Measurements from ENCODE around the gene MAML2. TPM values are rescaled to one million over a fixed set of nuclear protein-coding genes. Genes with fewer than 3 reads are reported as not detected.

Gene MAML2
- total RNA-seq, 1 experiment from 2014 or later, result 28.3 TPM

DNA sequence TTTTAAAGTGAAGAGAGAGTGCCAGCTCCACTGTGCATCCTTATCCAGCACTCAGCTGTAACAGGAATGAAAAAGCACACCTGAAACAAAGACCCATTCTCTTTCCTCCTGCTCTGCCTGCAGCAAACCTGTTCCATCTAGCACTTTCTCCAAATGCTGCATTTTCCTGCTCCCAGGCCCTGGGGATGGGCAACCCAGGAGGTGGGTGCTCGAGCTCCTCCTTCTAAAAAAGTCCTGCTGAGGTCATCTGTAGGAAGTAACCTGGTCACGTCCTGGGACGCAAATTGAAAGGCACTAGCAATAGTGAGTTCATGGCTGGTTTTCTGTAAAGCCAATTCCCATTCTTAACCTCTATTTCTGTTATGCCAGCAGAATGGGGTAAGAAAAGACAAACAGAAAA lies 173.7 kb downstream of the MAML2 start:
- Histone ChIP-seq H3K27me3 (ENCODE audit: insufficient read depth, low read depth) (no peaks in the 10 kb centered on the region), H3K27ac (peak overlapping the region; percentile 86), H3K4me2 (peak overlapping the region; percentile 52), H3K4me1 (replicated peaks; ENCODE audit: insufficient read depth) (peaks cover 34% of the 10 kb centered on the region), H3K9me3 (ENCODE audit: insufficient read depth, low read depth) (no peaks in the 10 kb centered on the region), H2AFZ (no peak overlapping the region), H3K79me2 (ENCODE audit: low read depth) (peaks cover 79% of the 10 kb centered on the region), H3K4me3 (no peak overlapping the region), H3K36me3 (ENCODE audit: low read depth) (0 out of 2 replicates have a peak, but pooled peaks cover 3% of the 10 kb centered on the region), H3K9me2 (ENCODE audit: insufficient read depth) (no peaks in the 10 kb centered on the region), H3F3A (ENCODE audit: insufficient read depth, low read depth) (peaks cover 20% of the 10 kb centered on the region), H4K20me1 (ENCODE audit: insufficient read depth) (no peaks in the 10 kb centered on the region)
- ChIA-PET CTCF (no interaction called here), POLR2A (ENCODE audit: unreplicated experiment) (interaction anchor here (0.6 kb wide), 1 partner anchor 90 kb away, joined by 3 read pairs; no protein-coding TSS in a partner anchor)
- no TSS peak for BruUV-seq (replicated peaks)
- intact Hi-C loops (cut with micrococcal nuclease; ENCODE audit: unreplicated experiment), result no loop called here
- TF ChIP-seq CTCF (conservative IDR thresholded peaks at IDR 0.05) (no peak), EZH2 (IDR thresholded peaks at IDR 0.05; ENCODE audit: low read depth) (no peak)
- peak in 1 of 2 experiments; percentile 46 for DNase-seq

DNA sequence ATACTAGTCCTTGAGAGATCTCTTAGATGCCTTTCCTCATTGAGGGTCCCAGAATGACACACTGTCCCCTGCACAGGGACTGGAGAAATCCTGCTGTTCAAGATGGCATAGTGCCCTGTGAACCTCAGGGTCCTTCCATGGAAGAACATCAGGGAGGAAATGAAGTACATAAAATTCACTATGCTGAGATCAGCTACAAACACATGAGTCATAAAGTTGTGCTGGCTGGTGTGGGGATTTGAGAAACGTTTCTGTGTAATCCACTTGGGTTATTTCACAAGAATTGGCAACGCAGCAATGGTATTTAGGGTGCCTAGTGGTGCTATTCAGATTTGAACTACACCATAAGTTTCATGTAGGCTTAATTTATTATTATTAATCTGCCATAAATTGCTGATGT lies 174.4 kb downstream of the MAML2 start:
- CTCF ChIA-PET, result no interaction called here
- Histone ChIP-seq H3K79me2 (ENCODE audit: low read depth) (peaks cover 80% of the 10 kb centered on the region), H3K27ac (peak overlapping the region; percentile 86), H3K4me2 (peak overlapping the region; percentile 52), H3K36me3 (ENCODE audit: low read depth) (0 out of 2 replicates have a peak, but pooled peaks cover 3% of the 10 kb centered on the region), H4K20me1 (ENCODE audit: insufficient read depth) (no peaks in the 10 kb centered on the region), H3K9me3 (ENCODE audit: insufficient read depth, low read depth) (no peaks in the 10 kb centered on the region), H3K4me3 (no peak overlapping the region), H3K9me2 (ENCODE audit: insufficient read depth) (no peaks in the 10 kb centered on the region), H3K27me3 (ENCODE audit: insufficient read depth, low read depth) (no peaks in the 10 kb centered on the region), H3K4me1 (replicated peaks; ENCODE audit: insufficient read depth) (peaks cover 34% of the 10 kb centered on the region), H3F3A (ENCODE audit: insufficient read depth, low read depth) (peaks cover 20% of the 10 kb centered on the region), H2AFZ (no peak overlapping the region)
- peak in 1 of 2 experiments; percentile 95 for DNase-seq
- BruUV-seq (replicated peaks), result no TSS peak
- TF ChIP-seq EZH2 (IDR thresholded peaks at IDR 0.05; ENCODE audit: low read depth), result no peak
- POLR2A ChIA-PET (ENCODE audit: unreplicated experiment), result interaction anchor here (0.6 kb wide), 2 partner anchors 91 to 156 kb away, joined by 3 to 4 read pairs; no protein-coding TSS in a partner anchor
- intact Hi-C loops (cut with micrococcal nuclease; ENCODE audit: unreplicated experiment), result no loop called here

DNA sequence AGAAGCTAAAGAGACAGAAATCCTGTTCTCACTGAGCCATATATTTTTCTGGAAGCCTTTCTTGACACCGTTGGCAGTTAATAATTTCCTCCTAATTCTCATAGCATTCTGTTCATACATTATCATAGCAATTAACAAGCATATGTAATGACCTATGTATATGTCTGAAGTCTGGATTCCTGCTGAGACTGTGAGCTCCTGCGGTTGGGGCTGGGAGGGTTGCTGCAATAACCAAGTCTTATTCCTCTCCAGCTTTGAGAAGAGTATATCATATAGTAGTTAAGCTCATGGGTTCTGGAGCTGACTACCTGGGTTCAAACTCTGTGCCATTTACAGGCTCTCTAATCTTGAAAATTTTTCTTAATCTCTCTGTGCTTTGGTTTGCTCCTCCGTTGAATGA lies 175.2 kb downstream of the MAML2 start:
- no peaks in the 10 kb centered on the region for H3K27me3 ChIP-seq (ENCODE audit: insufficient read depth, low read depth)
- CTCF ChIA-PET, result no interaction called here
- H3K27ac ChIP-seq, result peak overlapping the region; percentile 86
- no peak overlapping the region for H2AFZ ChIP-seq
- DNase-seq, result peak in 1 of 2 experiments; percentile 3
- H3K9me2 ChIP-seq (ENCODE audit: insufficient read depth), result no peaks in the 10 kb centered on the region
- POLR2A ChIA-PET (ENCODE audit: unreplicated experiment), result interaction anchor here (0.5 kb wide), 1 partner anchor 122 kb away, joined by 5 read pairs; no protein-coding TSS in a partner anchor
- no peaks in the 10 kb centered on the region for H4K20me1 ChIP-seq (ENCODE audit: insufficient read depth)
- no peaks in the 10 kb centered on the region for H3K36me3 ChIP-seq (ENCODE audit: low read depth)
- peaks cover 34% of the 10 kb centered on the region for H3K4me1 ChIP-seq (replicated peaks; ENCODE audit: insufficient read depth)
- H3F3A ChIP-seq (ENCODE audit: insufficient read depth, low read depth), result peaks cover 20% of the 10 kb centered on the region
- peak overlapping the region; percentile 52; the same call in 1 of the 2 replicates for H3K4me2 ChIP-seq
- H3K4me3 ChIP-seq, result no peak overlapping the region
- intact Hi-C loops (cut with micrococcal nuclease; ENCODE audit: unreplicated experiment), result no loop called here
- H3K79me2 ChIP-seq (ENCODE audit: low read depth), result peaks cover 80% of the 10 kb centered on the region
- no TSS peak for BruUV-seq (replicated peaks)
- no peak for TF ChIP-seq CTCF (conservative IDR thresholded peaks at IDR 0.05)
- TF ChIP-seq EZH2 (IDR thresholded peaks at IDR 0.05; ENCODE audit: low read depth), result no peak
- no peaks in the 10 kb centered on the region for H3K9me3 ChIP-seq (ENCODE audit: insufficient read depth, low read depth)

Measured in PC-9 (cell line).